GM06990 (cell line): ENCODE measurements around the gene NAB1.
A peak's percentile ranks its signal among the peaks of the same experiment; 100 is the strongest.

Experiments
- DNase-seq: peaks from one replicate; pipeline ENCODE4 v3.0.0-alpha.2; 2011; ENCODE audit not compliant: insufficient read length; ENCODE audit errors: extremely low read depth
- H3K27me3 ChIP-seq: replicated peaks from 2 replicates; pipeline ENCODE4 v1.6.0; 2011; ENCODE audit warnings: low read length; ENCODE audit not compliant: control insufficient read depth, insufficient read depth
- H3K36me3 ChIP-seq: 2 replicates; pipeline ENCODE4 v1.5.1; 2011; ENCODE audit warnings: low read length; ENCODE audit not compliant: control insufficient read depth, insufficient read depth
- H3K4me3 ChIP-seq: replicated peaks from 2 replicates; pipeline ENCODE4 v1.5.1; 2011; ENCODE audit warnings: low read depth, mild to moderate bottlenecking, control low read depth, low read length
- CTCF ChIP-seq: IDR thresholded peaks from 2 replicates; pipeline ENCODE4 v1.5.1; 2011; ENCODE audit warnings: low read length, control low read depth, mild to moderate bottlenecking, inconsistent platforms; ENCODE audit not compliant: insufficient read depth, poor library complexity, severe bottlenecking

Gene NAB1

GRCh38 chr2:190646780-190647522 lies 1.9 kb upstream of the NAB1 start:
- Histone ChIP-seq H3K4me3 (no peak overlapping the region), H3K36me3 (no peaks in the 10 kb centered on the region), H3K27me3 (no peaks in the 10 kb centered on the region)
- DNase-seq, result no peak
- TF ChIP-seq CTCF, result no peak

GRCh38 chr2:190648289-190649034 lies 421 bp upstream of the NAB1 start:
- no peak for TF ChIP-seq CTCF
- Histone ChIP-seq H3K27me3 (no peaks in the 10 kb centered on the region), H3K36me3 (no peaks in the 10 kb centered on the region), H3K4me3 (peak overlapping the region; percentile 90)
- DNase-seq, result peak; percentile 86

- H3K36me3 ChIP-seq, result no peaks in the 10 kb centered on the region
- no peak for TF ChIP-seq CTCF
- H3K4me3 ChIP-seq, result peak overlapping the region; percentile 90
- H3K27me3 ChIP-seq, result no peaks in the 10 kb centered on the region
- no peak for DNase-seq
Observed at GRCh38 chr2:190649798-190650390, 1.0 kb downstream of the NAB1 start.

GRCh38 chr2:190651413-190651812 lies 2.5 kb downstream of the NAB1 start:
- Histone ChIP-seq H3K36me3 (no peaks in the 10 kb centered on the region), H3K27me3 (no peaks in the 10 kb centered on the region), H3K4me3 (no peak overlapping the region; the same call in 1 of the 2 replicates)
- no peak for DNase-seq
- TF ChIP-seq CTCF, result no peak

GRCh38 chr2:190653231-190653630 lies 4.3 kb downstream of the NAB1 start:
- DNase-seq, result no peak
- Histone ChIP-seq H3K27me3 (no peaks in the 10 kb centered on the region), H3K36me3 (no peaks in the 10 kb centered on the region), H3K4me3 (no peak overlapping the region)
- TF ChIP-seq CTCF, result no peak
